Erythroblast (primary cell): ENCODE data around the gene PPARG.
"Not testable (repeated sequence)": the region's sequence is repeated elsewhere in the genome, so short reads cannot be mapped to it uniquely, and the experiment has no call there.

Source experiments
- DNase-seq, 2 experiments: peaks; one replicate each; lab custom pipeline; 2025; lab: John Stamatoyannopoulos, UW
- GATA1 ChIP-seq: IDR thresholded peaks from 2 replicates; pipeline ENCODE4 v1.6.1; 2011; ENCODE audit warnings: low read depth, mild to moderate bottlenecking, control low read depth, low read length, moderate library complexity
- POLR2A ChIP-seq: IDR thresholded peaks from 2 replicates; pipeline ENCODE4 v1.6.1; 2011; ENCODE audit warnings: mild to moderate bottlenecking, low read length

Gene PPARG

GRCh38 chr3:12442654-12443501, 154.0 kb downstream of the PPARG start:
- no peak for DNase-seq
- TF ChIP-seq POLR2A (no peak), GATA1 (no peak)

GRCh38 chr3:12443781-12444522, 155.1 kb downstream of the PPARG start:
- no peak for DNase-seq
- TF ChIP-seq GATA1 = no peak
- no peak for TF ChIP-seq POLR2A

DNA sequence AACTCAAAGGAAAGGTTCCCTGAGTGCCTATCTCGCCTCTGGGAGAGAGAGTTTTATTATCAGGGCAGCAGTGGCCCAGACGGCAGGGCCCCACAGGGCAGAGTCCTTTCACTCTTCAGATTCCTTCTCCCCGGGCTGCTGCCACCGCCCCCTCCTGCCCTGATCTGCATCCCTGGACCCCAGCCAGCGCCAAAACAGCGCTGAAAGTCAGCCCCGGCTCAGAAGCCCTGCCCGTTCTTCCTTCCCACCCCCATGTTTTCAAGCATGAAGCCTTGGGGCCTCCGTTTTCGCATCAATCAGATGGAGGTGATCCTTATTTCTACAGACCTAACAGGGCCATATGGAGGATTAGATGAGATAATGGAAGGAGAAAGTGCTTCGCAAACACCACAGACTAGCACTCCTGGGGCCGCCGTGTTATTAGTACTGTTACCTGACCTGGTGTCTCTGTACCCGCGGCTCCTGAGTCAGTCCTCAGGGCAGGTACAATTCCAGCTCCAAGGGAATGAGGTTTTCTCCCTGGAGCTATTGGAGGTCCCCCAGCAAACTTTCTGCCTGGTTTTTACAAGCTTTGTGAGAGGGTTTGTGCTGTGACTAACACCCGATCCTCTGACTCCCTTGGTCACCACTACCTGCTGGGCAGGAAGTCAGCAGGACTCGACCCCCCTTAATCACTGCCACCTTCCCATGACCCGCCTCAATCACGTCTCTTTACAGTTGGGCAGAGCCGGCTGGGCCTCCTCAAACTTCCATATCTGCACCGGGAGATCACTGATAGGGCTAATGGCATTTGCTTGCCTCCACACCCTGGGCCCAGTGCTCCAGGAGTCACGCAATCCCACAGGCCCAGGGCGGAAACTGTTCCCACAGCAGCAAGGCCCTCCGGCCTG, 156.0 kb downstream of the PPARG start:
- no peak for DNase-seq
- no peak for TF ChIP-seq GATA1
- TF ChIP-seq POLR2A = no peak

GRCh38 chr3:12445523-12446240, 156.8 kb downstream of the PPARG start:
- TF ChIP-seq POLR2A (no peak), GATA1 (no peak)
- no peak for DNase-seq

- no peak for TF ChIP-seq GATA1
- TF ChIP-seq POLR2A = no peak
- DNase-seq = no peak
Observed at GRCh38 chr3:12446298-12446697, 157.4 kb downstream of the PPARG start.

DNA sequence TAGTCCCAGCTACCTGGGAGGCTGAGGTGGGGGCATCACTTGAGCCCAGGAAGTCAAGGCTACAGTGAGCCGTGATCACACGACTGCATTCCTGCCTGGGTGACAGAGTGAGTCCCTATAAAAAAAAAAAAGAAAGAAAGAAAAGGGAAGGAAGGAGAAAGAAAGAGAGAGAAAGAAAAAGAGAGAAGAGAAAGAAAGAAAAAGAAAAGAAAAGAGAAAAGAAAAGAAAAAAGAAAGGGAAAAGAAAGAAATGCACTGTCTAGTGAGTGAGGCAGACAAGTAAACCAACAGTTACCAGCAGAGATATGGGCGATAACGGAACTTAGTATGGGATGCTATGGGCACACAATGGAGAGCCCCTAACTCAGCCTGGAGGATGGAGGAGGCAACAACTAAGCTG, 158.2 kb downstream of the PPARG start:
- TF ChIP-seq POLR2A = no peak
- TF ChIP-seq GATA1 = no peak
- DNase-seq = no peak

DNA sequence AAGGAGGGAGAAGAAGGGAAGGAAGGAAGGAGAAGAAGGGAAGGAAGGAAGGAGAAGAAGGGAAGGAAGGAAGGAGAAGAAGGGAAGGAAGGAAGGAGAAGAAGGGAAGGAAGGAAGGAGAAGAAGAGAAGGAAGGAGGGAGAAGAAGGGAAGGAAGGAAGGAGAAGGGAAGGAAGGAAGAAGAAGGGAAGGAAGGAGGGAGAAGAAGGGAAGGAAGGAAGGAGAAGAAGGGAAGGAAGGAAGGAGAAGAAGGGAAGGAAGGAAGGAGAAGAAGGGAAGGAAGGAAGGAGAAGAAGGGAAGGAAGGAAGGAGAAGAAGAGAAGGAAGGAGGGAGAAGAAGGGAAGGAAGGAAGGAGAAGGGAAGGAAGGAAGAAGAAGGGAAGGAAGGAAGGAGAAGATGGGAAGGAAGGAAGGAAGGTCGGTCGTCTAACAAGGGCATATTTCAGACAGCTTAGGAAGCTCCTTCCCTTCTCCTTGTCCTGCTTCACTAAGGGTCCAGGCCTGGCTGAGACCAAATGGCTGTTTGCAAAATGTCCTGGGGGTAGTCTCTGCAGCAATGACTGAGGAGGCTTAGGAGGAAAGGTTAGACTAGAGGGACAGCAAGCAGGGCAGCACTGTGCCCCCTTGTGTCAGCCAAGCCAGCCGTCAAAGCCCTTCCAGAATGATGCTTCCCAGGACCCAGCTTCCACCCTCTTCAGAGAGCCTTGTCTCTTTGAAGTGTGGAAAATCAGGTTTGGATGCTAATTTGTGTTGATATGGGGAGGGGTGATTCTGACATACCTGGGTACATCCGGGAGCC, 159.7 kb downstream of the PPARG start:
- DNase-seq = not testable (repeated sequence)

DNA sequence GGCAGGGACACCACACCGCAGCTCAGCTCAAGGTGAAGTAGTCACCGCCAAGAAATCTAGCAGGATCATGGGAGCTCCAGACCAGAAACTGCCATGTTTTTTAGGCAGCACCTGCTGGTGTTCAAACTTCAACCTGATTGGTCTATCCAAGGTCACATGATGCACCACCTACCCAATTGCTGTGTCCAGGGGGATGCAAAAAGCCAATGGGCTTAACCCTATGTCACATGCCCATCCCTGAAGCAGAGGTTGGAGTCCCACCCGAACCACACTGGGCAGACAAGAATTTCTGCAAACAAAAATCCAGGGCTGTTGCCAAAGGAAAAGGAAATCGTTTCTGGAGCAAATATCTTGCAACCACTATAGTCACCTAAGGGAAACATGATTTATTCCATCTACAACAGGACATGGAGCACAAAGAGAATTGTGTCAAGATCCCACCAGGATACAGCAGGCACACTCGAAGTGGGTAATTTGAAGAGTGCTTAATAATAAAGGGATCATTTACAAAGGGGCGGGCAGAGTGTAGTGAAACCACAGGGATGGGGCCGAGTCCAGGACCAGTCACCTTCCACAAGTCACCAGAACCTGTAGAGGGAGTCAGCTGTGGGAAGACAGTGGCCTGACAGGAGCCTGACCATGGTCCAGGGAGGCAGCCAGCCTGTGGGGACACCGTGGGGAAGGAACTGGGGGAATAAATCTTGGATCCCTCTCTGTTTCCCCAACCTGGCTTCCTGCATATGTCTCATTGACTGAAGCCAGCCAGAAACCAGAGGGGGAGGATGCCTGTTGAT, 161.2 kb downstream of the PPARG start:
- no peak for TF ChIP-seq GATA1
- no peak for TF ChIP-seq POLR2A
- no peak for DNase-seq

GRCh38 chr3:12451481-12451880, 162.6 kb downstream of the PPARG start:
- no peak for DNase-seq
- TF ChIP-seq POLR2A = no peak
- no peak for TF ChIP-seq GATA1

DNA sequence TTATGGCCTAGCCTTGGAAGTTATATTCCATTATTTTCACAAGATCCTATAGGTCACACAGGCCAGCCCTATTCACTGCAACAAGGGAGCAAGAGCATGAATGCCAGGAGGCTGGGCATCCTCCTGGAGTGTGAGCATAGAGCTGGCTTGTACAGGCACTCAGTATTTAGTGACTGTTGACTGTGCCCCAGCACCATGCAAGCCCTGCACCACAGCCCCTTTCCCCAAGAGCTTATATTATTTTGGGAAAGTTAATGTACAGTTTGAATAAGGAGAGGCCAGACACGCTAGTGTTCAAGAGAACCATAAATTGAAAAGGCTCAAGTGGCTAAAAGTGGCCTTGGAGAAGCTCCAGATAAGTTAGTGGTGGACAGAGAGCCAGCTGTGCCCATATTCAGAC, 163.1 kb downstream of the PPARG start:
- TF ChIP-seq GATA1 (no peak), POLR2A (no peak)
- DNase-seq = no peak
